ENCODE results near the gene CAMK2G.
A peak's percentile ranks its signal among the peaks of the same experiment; 100 is the strongest.
"Not testable (repeated sequence)": the region's sequence is repeated elsewhere in the genome, so short reads cannot be mapped to it uniquely, and the experiment has no call there.

Gene CAMK2G

GRCh38 chr10:73810735-73811465 lies 63.5 kb downstream of the CAMK2G start:
- DNase-seq (ENCODE audit: low read depth), result peak; percentile 51

GRCh38 chr10:73810358-73810734 lies 64.0 kb downstream of the CAMK2G start:
- DNase-seq (ENCODE audit: low read depth), result no peak

GRCh38 chr10:73809061-73809818 lies 65.1 kb downstream of the CAMK2G start:
- no peak for DNase-seq (ENCODE audit: low read depth)

- no peak for DNase-seq (ENCODE audit: low read depth)
Measured at GRCh38 chr10:73808021-73808815, 66.1 kb downstream of the CAMK2G start.

GRCh38 chr10:73807471-73807870 lies 66.9 kb downstream of the CAMK2G start:
- no peak for DNase-seq (ENCODE audit: low read depth)

GRCh38 chr10:73806176-73806950 lies 68.0 kb downstream of the CAMK2G start:
- DNase-seq (ENCODE audit: low read depth), result no peak

DNA sequence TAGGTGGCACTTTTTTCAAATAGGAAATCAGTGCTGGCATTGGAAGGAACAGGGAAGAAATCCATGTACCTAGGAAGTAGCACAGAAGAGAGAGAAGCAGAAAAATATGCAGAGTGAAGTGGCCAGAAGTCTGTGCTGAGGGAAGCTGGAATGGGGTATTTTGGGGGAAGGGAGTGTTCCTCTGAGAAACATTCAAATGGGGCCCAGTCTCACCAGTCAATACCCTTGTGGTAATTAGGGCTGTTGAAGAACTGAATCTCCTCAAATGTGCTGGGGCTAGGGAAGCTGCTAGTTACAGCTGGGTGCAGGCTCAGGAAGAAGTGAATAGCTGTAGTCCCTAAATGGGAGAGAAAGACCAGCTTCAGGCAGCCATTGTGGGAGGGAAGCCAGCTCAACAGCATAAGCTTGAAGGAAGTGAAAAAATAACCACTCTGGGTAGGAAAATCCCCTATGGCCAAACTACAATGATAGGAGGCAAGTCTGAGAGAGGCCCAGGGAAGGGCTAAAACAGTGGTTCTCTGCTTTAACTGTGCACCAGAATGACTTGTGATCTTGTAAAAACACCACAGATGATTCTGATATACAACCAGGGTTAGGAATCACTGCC lies 70.6 kb downstream of the CAMK2G start:
- DNase-seq (ENCODE audit: low read depth), result no peak

DNA sequence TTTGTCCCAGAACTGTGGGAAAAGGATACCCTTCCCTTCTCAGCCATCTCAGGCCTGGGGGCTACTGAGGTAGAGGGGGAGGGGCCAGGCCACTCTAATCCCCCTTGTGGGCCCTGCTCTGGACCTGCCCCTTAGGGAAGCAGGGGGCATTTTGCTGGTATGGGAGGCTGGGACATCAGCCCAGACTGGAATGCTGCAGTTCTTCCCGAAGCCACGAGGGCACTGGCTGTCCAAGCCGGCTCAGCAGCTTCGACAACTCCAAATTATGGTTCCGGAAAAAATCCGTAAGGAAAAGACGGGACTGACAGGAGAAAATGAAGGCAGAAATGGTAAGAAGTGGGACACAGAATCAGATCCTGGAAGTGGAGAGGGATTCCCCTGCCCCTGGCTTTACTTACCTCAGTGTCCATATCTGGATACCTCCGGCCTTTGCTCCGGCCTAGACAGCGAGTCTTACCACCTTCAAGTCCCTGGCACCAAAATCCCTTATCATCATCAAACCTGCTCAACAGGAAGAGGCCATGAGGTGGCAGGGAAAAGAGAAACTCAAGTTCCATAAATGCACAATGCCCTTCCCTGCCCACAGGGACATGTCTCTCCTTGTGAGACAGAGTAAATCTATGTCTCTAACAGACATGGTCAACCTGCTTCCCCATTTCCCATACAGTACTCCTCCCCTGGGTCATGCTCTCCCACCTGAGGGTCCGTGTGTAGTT lies 71.9 kb downstream of the CAMK2G start:
- DNase-seq (ENCODE audit: low read depth), result no peak

- DNase-seq (ENCODE audit: low read depth), result no peak
Measured at GRCh38 chr10:73801253-73801590, 73.1 kb downstream of the CAMK2G start.

DNA sequence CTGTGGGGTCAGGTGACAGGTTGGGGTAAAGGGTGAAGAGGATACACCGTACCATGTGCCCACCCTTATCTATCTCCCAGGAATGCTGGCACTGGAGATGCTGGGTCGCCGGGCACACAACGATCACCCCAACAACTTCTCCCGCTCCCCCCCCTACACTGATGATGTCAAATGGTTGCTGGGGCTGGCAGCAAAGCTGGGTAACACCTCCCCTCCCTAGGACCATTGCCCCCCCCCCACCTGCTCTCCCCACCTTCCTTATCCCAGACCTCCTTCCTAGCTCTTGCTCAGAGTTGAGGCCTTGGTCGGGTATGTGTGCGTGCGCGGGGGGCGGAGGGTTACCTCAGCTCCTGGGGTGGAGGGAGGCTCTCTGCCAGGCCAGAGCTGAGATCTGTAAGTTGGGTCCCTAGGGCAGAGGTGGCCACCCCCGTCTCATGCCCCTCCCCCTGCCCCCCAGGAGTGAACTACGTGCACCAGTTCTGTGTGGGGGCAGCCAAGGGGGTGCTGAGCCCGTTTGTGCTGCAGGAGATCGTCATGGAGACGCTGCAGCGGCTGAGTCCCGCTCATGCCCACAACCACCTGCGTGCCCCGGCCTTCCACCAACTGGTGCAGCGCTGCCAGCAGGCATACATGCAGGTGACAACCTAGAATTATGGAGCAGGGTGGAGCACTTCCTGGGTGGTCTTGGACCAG lies 73.6 kb downstream of the CAMK2G start:
- DNase-seq (ENCODE audit: low read depth), result no peak

DNA sequence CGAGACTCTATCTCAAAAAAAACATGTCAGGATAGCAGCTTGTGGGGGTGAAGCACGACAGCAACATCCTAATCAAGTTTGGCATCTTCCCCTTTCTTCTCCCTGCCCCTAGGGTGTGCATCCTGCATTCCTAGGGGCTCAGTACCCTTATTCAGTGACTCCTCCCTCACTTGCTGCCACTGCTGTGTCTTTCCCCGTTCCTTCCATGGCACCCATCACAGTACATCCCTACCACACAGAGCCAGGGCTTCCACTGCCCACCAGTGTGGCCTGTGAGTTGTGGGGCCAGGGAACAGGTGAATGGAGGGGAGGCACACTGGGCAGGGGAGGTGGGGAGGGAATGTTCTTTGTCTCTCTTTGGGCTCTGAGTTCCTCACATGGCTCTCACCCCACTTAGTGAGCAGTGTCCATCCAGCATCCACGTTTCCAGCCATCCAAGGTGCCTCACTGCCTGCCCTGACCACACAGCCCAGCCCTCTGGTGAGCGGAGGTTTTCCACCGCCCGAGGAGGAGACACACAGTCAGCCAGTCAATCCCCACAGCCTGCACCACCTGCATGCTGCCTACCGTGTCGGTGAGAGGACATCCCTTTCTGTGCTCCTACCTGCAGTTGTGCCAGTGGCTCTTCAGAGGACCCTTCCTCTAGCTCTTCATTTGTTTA lies 74.3 kb downstream of the CAMK2G start:
- DNase-seq (ENCODE audit: low read depth), result no peak

GRCh38 chr10:73798927-73799560 lies 75.3 kb downstream of the CAMK2G start:
- no peak for DNase-seq (ENCODE audit: low read depth)

- no peak for DNase-seq (ENCODE audit: low read depth)
Measured at GRCh38 chr10:73798087-73798486, 76.3 kb downstream of the CAMK2G start.

GRCh38 chr10:73797324-73798025 lies 76.9 kb downstream of the CAMK2G start:
- no peak for DNase-seq (ENCODE audit: low read depth)

- DNase-seq (ENCODE audit: low read depth), result no peak
Measured at GRCh38 chr10:73796766-73797165, 77.6 kb downstream of the CAMK2G start.

- not testable (repeated sequence) for DNase-seq (ENCODE audit: low read depth)
Measured at GRCh38 chr10:73796035-73796434, 78.3 kb downstream of the CAMK2G start.

DNA sequence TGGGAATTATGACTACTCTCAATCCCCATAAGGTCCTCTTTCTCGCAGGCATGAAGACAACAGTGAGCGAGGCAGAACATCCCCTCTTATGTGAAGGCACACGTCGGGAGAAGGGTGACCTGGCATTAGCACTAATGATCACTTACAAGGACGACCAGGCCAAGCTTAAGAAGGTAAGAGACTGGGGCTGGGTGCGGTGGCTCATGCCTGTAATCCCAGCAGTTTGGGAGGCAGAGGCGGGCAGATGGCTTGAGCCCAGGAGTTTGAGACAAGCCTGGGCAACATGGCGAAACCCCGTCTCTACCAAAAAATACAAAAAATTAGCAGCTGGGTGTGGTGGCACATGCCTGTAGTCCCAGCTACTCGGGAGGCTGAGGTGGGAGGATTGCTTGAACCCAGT lies 78.9 kb downstream of the CAMK2G start:
- DNase-seq (ENCODE audit: low read depth), result not testable (repeated sequence)

- DNase-seq (ENCODE audit: low read depth), result no peak
Measured at GRCh38 chr10:73793456-73793855, 80.9 kb downstream of the CAMK2G start.
